ENCODE measurements around the gene EYS. TPM values are rescaled to one million over a fixed set of nuclear protein-coding genes. Genes with fewer than 3 reads are reported as not detected.

Gene EYS
- total RNA-seq, 1 experiment from 2014 or later: not detected

DNA sequence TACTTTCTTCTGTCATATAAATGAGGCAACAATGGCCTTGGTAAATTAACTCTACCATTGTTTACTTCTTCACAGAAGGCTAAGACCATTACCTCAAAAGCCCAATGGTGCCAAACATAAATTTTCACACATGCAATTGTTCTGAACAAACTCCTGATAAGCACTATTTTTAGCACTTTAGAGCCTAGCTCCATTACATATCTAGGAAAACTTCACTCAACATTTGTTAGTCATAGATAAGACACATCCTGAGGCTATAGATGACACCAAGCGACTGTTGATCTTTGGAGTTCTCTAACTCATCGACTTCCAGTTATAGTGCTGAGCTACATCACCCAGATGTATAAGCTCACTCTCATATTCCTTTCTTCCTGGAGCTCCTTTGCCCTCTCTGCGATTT lies 245.9 kb downstream of the EYS start:
- Mint-ChIP-seq H3K4me3 (no peak overlapping the region), H3K27ac (no peak overlapping the region), H3K36me3 (ENCODE audit: insufficient read depth in 1 of 3, low read depth in 3 of 3) (no peaks in the 10 kb centered on the region; a peak in 1 of 7 replicates), H3K27me3 (ENCODE audit: low read depth) (no peaks in the 10 kb centered on the region), H3K4me1 (peaks cover 0 to 2% of the 10 kb centered on the region in 2 experiments; a peak in 1 of 4 replicates), H3K9me3 (no peaks in the 10 kb centered on the region)
- no peak overlapping the region for H3K27ac ChIP-seq (ENCODE audit: insufficient read length, low read depth, low read length)
- TF ChIP-seq, protein P1, sequence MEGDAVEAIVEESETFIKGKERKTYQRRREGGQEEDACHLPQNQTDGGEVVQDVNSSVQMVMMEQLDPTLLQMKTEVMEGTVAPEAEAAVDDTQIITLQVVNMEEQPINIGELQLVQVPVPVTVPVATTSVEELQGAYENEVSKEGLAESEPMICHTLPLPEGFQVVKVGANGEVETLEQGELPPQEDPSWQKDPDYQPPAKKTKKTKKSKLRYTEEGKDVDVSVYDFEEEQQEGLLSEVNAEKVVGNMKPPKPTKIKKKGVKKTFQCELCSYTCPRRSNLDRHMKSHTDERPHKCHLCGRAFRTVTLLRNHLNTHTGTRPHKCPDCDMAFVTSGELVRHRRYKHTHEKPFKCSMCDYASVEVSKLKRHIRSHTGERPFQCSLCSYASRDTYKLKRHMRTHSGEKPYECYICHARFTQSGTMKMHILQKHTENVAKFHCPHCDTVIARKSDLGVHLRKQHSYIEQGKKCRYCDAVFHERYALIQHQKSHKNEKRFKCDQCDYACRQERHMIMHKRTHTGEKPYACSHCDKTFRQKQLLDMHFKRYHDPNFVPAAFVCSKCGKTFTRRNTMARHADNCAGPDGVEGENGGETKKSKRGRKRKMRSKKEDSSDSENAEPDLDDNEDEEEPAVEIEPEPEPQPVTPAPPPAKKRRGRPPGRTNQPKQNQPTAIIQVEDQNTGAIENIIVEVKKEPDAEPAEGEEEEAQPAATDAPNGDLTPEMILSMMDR (conservative IDR thresholded peaks at IDR 0.05): no peak
- no peak overlapping the region for H4K5ac ChIP-seq (ENCODE audit: insufficient read length, low read depth, low read length)
- H3K14ac ChIP-seq (ENCODE audit: insufficient read depth, low read length): no peak overlapping the region
- no peaks in the 10 kb centered on the region for H3K27me3 ChIP-seq (ENCODE audit: insufficient read depth, low read length)
- H4K91ac ChIP-seq (ENCODE audit: insufficient read length, low read depth, low read length): no peak overlapping the region
- H3K9me3 ChIP-seq (ENCODE audit: control insufficient read depth, low read depth, low read length): no peaks in the 10 kb centered on the region
- H3T11ph ChIP-seq (ENCODE audit: low read length): no peak overlapping the region
- no peak overlapping the region for H2AK5ac ChIP-seq (ENCODE audit: insufficient read length, low read length)
- no peak overlapping the region for H2AFZ ChIP-seq (ENCODE audit: low read length)
- no peak overlapping the region for H3K56ac ChIP-seq (ENCODE audit: insufficient read length, low read depth, low read length)
- H2BK12ac ChIP-seq (ENCODE audit: insufficient read length, low read depth, low read length): no peak overlapping the region
- H3K4me1 ChIP-seq (ENCODE audit: insufficient read depth, low read length): no peaks in the 10 kb centered on the region
- WGBS (ENCODE audit: extremely low coverage, insufficient read length, low lambda C conversion rate): no CpG with 5 or more reads among the region's 3 CpGs
- no peak overlapping the region for H3K9ac ChIP-seq (ENCODE audit: extremely low read depth, insufficient read length, low read length)
- H3K4ac ChIP-seq (ENCODE audit: low read depth, low read length): no peak overlapping the region
- H3K18ac ChIP-seq (ENCODE audit: insufficient read length, low read depth, low read length): no peak overlapping the region
- H2BK5ac ChIP-seq (ENCODE audit: insufficient read length, low read length): no peak overlapping the region
- no peaks in the 10 kb centered on the region for H3K23me2 ChIP-seq (ENCODE audit: insufficient read length, low read depth, low read length, poor library complexity, severe bottlenecking)
- no peak overlapping the region for H3K4me2 ChIP-seq (ENCODE audit: insufficient read depth, insufficient read length, low read length)
- no peaks in the 10 kb centered on the region for H3K79me1 ChIP-seq (ENCODE audit: insufficient read depth, low read depth, low read length, poor library complexity, severe bottlenecking)
- H3K79me2 ChIP-seq (ENCODE audit: insufficient read depth, low read length): no peaks in the 10 kb centered on the region
- DNase-seq: no peak
- H2BK15ac ChIP-seq (ENCODE audit: low read depth, low read length): no peak overlapping the region
- H2BK20ac ChIP-seq (ENCODE audit: low read depth, low read length, poor library complexity, severe bottlenecking): no peak overlapping the region
- no peaks in the 10 kb centered on the region for H4K20me1 ChIP-seq (ENCODE audit: control insufficient read depth, insufficient read depth, insufficient read length)
- H4K8ac ChIP-seq (replicated peaks; ENCODE audit: insufficient read length, low read depth, low read length): no peak overlapping the region
- H2BK120ac ChIP-seq (ENCODE audit: low read depth, low read length, poor library complexity, severe bottlenecking): no peak overlapping the region
- no peak overlapping the region for H3K23ac ChIP-seq (ENCODE audit: insufficient read length, low read depth, low read length)
